Sigmoid colon (tissue), 7 donors: ENCODE data around the gene CENPQ. TPM values are rescaled to one million over a fixed set of nuclear protein-coding genes. Genes with fewer than 3 reads are reported as not detected.
A peak's percentile ranks its signal among the peaks of the same experiment; 100 is the strongest.

ENCODE experiments used
- DNase-seq: peaks from one replicate; pipeline ENCODE4 v3.0.0-alpha.2; 2019
- H3K27ac ChIP-seq, 4 donors: fragments of 200-600 bp; sonication (generic); one replicate each; pipeline ENCODE4 v1.5.1; 2016 to 2019; ENCODE audit warnings: mild to moderate bottlenecking in 1 of 4
- H3K27me3 ChIP-seq, 3 donors: fragments of 200-600 bp; sonication (generic); one replicate each; pipeline ENCODE4 v1.5.1; 2019; ENCODE audit warnings: mild to moderate bottlenecking in 1 of 3
- H3K36me3 ChIP-seq, 4 donors: fragments of 200-600 bp; sonication (generic); one replicate each; pipeline ENCODE4 v1.5.1; 2016 to 2019
- H3K4me1 ChIP-seq, 4 donors: fragments of 200-600 bp; sonication (generic); one replicate each; pipeline ENCODE4 v1.5.1; 2017 to 2019
- H3K4me3 ChIP-seq, 4 donors: fragments of 200-600 bp; sonication (generic); one replicate each; pipeline ENCODE4 v1.5.1; 2017 to 2019; ENCODE audit warnings: mild to moderate bottlenecking in 2 of 4, moderate library complexity in 1 of 4
- H3K9me3 ChIP-seq, 4 donors: fragments of 200-600 bp in 3 of 4; sonication (generic) in 3 of 4; one replicate each; pipeline versions ENCODE4 v1.5.1 to v1.6.1; 2013 to 2019
- EP300 ChIP-seq, 4 donors: sonication (generic); formaldehyde crosslinking; IDR thresholded peaks; one replicate each; pipeline ENCODE4 v1.6.1; 2017; ENCODE audit warnings: antibody characterized with exemption in 4 of 4
- POLR2A ChIP-seq, 2 donors: fragments of 450-650 bp; IDR thresholded peaks; one replicate each; pipeline ENCODE4 v1.6.1; 2016; ENCODE audit warnings: antibody characterized with exemption in 2 of 2, mild to moderate bottlenecking in 2 of 2, moderate library complexity in 2 of 2
- POLR2AphosphoS5 ChIP-seq, 4 donors: sonication (generic); formaldehyde crosslinking; IDR thresholded peaks; one replicate each; pipeline ENCODE4 v1.6.1; 2017; ENCODE audit warnings: antibody characterized with exemption in 4 of 4
- WGBS, 2 donors: extraction: QIAGEN DNeasy Blood & Tissue Kit; methylation state at CpG; one replicate each; pipeline ENCODE4 v1.1.7; 2013; 5-methylcytosine and 5-hydroxymethylcytosine counted together
- intact Hi-C: fragments of 100-400 bp; cut with DNase I; formaldehyde crosslinking; loops from one replicate; pipeline ENCODE4 v1.15.1; 2023
- polyA plus RNA-seq, 3 donors: library from polyadenylated mRNA; stranded (reverse); fragments of 200-250 nt; gene quantifications; one replicate each; pipeline ENCODE4 v1.2.3, GENCODE V29; 2013
- total RNA-seq, 4 donors: library from RNA; depleted of rRNA; stranded (reverse); fragments of >200 nt; gene quantifications; one replicate each; pipeline ENCODE4 v1.1.0, GENCODE V29; 2016
- TF ChIP-seq, protein P1 (sequence below), 4 experiments: fragments of 450-650 bp in 3 of 4; fragments of 200-600 bp in 1 of 4; IDR thresholded peaks; one replicate each; pipeline ENCODE4 v1.5.1; 2016 to 2019; ENCODE audit warnings: antibody characterized with exemption in 4 of 4, mild to moderate bottlenecking in 3 of 4, moderate library complexity in 2 of 4
- donor health status: healthy with polysubstance abuse.
- donor health status: Bipolar disorder and iron deficiency.
- donor health status: healthy.

CENPQ gene
- total and polyA plus RNA-seq, 7 donors = 2.8 to 5.1 (median 4.3) TPM

DNA sequence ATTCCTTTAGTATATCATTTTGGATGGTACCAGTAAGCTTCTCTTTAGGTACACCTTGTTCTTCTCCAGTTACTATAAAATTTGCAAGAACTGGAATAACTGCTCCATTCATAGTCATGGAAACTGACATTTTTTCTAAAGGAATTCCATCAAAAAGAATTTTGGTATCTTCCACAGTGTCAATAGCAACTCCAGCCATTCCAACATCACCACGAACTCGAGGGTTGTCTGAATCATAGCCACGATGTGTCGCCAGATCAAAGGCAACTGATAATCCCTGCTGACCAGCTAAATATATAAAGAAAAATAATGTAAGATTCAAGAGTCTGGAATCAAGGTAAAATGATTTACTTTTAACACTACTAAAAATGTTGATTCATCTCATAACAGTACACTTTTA lies 5.4 kb upstream of the CENPQ start:
- Histone ChIP-seq H3K36me3 (peaks cover 0 to 64% (median 7%) of the 10 kb centered on the region in 4 donors), H3K9me3 (no peaks in the 10 kb centered on the region), H3K27ac (no peak overlapping the region), H3K4me3 (no peak overlapping the region), H3K4me1 (peaks cover 0 to 44% (median 15%) of the 10 kb centered on the region in 4 donors), H3K27me3 (no peaks in the 10 kb centered on the region)
- DNase-seq = no peak
- no peak for TF ChIP-seq POLR2A (IDR thresholded peaks at IDR 0.05)
- no peak for TF ChIP-seq EP300 (IDR thresholded peaks at IDR 0.05)
- TF ChIP-seq POLR2AphosphoS5 (IDR thresholded peaks at IDR 0.05) = no peak
- TF ChIP-seq, protein P1, sequence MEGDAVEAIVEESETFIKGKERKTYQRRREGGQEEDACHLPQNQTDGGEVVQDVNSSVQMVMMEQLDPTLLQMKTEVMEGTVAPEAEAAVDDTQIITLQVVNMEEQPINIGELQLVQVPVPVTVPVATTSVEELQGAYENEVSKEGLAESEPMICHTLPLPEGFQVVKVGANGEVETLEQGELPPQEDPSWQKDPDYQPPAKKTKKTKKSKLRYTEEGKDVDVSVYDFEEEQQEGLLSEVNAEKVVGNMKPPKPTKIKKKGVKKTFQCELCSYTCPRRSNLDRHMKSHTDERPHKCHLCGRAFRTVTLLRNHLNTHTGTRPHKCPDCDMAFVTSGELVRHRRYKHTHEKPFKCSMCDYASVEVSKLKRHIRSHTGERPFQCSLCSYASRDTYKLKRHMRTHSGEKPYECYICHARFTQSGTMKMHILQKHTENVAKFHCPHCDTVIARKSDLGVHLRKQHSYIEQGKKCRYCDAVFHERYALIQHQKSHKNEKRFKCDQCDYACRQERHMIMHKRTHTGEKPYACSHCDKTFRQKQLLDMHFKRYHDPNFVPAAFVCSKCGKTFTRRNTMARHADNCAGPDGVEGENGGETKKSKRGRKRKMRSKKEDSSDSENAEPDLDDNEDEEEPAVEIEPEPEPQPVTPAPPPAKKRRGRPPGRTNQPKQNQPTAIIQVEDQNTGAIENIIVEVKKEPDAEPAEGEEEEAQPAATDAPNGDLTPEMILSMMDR (IDR thresholded peaks at IDR 0.05) = no peak
- 90 to 93% methylated on average over 4 of the region's 4 CpGs for WGBS, 2 donors
- intact Hi-C loops = no loop called here

DNA sequence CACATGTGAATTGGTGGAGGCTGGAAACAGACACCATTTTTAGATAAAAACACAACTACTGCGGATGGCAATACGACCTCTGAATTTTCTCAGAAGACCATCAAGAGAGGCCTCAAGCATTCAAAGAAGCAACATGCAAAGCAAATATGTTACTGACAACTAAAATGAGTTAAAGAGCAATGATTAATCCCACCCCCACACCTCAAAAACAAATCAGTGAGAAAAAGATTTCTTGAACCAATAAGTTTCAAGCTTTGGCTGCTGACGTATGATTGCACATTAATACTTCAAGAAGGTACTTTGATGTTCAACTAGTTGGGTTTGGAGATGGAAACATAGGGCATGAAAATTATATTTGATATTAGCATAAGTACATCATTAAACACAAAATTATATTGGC lies 1.1 kb upstream of the CENPQ start:
- H3K27ac ChIP-seq = peak overlapping the region; percentile 83 to 89 (median 87)
- H3K4me1 ChIP-seq = peaks cover 0 to 51% (median 22%) of the 10 kb centered on the region in 4 donors
- intact Hi-C loops = no loop called here
- DNase-seq = no peak
- 38 to 50% methylated on average over 3 of the region's 3 CpGs for WGBS, 2 donors
- no peaks in the 10 kb centered on the region for H3K9me3 ChIP-seq
- no peaks in the 10 kb centered on the region for H3K27me3 ChIP-seq
- H3K4me3 ChIP-seq = peak overlapping the region; percentile 65 to 74 (median 71)
- H3K36me3 ChIP-seq = peaks cover 0 to 22% (median 2%) of the 10 kb centered on the region in 4 donors
- TF ChIP-seq POLR2A (IDR thresholded peaks at IDR 0.05) (no peak), EP300 (IDR thresholded peaks at IDR 0.05) (no peak), POLR2AphosphoS5 (IDR thresholded peaks at IDR 0.05) (no peak)
- TF ChIP-seq, protein P1 (IDR thresholded peaks at IDR 0.05) = no peak

DNA sequence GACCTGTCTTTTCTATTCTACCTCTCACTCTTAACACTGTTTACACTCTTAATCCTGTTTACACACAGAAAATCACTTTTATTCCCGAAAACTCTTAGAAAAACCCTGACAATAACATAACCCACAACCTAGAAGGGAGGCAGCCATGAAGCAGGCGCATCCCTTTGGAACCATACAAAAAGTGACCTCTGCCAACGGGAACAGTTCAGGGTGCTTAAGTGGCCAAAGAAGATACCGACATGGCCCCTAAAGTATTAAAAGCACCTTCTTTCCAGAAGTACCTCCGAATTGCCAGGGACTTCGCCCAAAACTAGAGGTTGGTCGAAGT lies 607 bp upstream of the CENPQ start:
- peaks cover 0 to 51% (median 22%) of the 10 kb centered on the region in 4 donors for H3K4me1 ChIP-seq
- no peak for TF ChIP-seq POLR2AphosphoS5 (IDR thresholded peaks at IDR 0.05)
- no peak for TF ChIP-seq POLR2A (IDR thresholded peaks at IDR 0.05)
- no peak for TF ChIP-seq EP300 (IDR thresholded peaks at IDR 0.05)
- TF ChIP-seq, protein P1 (IDR thresholded peaks at IDR 0.05) = no peak
- DNase-seq = no peak
- H3K9me3 ChIP-seq = no peaks in the 10 kb centered on the region
- intact Hi-C loops = no loop called here
- peaks cover 0 to 17% (median 0%) of the 10 kb centered on the region in 4 donors for H3K36me3 ChIP-seq
- WGBS, 2 donors = 1 to 2% methylated on average over 7 of the region's 7 CpGs
- no peaks in the 10 kb centered on the region for H3K27me3 ChIP-seq
- peak overlapping the region; percentile 83 to 89 (median 87) for H3K27ac ChIP-seq
- H3K4me3 ChIP-seq = peak overlapping the region; percentile 65 to 74 (median 71)

DNA sequence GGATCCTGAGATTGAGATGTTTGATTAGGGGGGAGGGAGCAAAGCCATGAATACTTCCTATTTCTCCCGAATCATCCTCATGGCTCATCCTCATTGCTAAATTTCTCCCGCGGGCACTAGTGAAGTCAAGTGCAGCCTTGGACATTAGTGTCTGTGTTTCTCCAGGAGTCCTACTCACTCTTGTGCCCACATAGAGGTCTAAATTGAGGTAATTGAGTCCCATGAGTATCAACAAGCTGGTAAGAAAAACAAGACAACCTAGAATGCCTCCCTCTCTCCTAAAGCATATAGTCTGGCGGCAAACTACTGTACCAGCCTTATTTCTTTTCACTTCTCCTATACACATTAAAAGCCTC lies 420 bp downstream of the CENPQ start:
- Histone ChIP-seq H3K4me3 (peak overlapping the region; percentile 65 to 74 (median 71)), H3K4me1 (peaks cover 0 to 50% (median 22%) of the 10 kb centered on the region in 4 donors), H3K9me3 (no peaks in the 10 kb centered on the region), H3K27ac (peak overlapping the region; percentile 83 to 89 (median 87)), H3K36me3 (peaks cover 0 to 7% (median 0%) of the 10 kb centered on the region in 4 donors), H3K27me3 (no peaks in the 10 kb centered on the region)
- TF ChIP-seq POLR2A (IDR thresholded peaks at IDR 0.05) (no peak), EP300 (IDR thresholded peaks at IDR 0.05) (no peak)
- intact Hi-C loops = no loop called here
- WGBS, 2 donors = 0 to 1% methylated on average over 4 of the region's 4 CpGs
- DNase-seq = no peak

DNA sequence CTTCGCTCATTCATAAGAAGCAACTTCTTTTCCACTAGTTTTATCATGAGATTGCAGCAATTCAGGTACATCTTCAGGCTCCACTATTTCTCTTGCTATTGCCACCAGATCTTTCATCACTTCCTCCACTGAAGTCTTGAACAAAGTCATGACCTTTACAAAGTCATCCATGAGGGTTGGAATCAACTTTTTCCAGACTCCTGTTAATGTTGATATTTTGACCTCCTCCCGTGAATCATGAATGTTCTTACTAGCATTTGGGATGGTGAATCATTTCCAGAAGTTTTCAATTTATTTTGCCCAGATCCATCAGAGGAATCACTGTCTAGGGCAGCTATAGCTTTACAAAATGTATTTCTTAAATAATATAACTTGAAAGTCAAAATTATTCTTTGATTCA lies 1.5 kb downstream of the CENPQ start:
- Histone ChIP-seq H3K4me1 (peaks cover 0 to 39% (median 22%) of the 10 kb centered on the region in 4 donors), H3K4me3 (no peak overlapping the region), H3K36me3 (no peaks in the 10 kb centered on the region), H3K27me3 (no peaks in the 10 kb centered on the region), H3K9me3 (no peaks in the 10 kb centered on the region), H3K27ac (no peak overlapping the region)
- intact Hi-C loops = no loop called here
- WGBS, 2 donors = 97 to 98% methylated on average over 2 of the region's 2 CpGs
- no peak for TF ChIP-seq EP300 (IDR thresholded peaks at IDR 0.05)
- TF ChIP-seq POLR2A (IDR thresholded peaks at IDR 0.05) = no peak
- TF ChIP-seq, protein P1 (IDR thresholded peaks at IDR 0.05) = no peak
- TF ChIP-seq POLR2AphosphoS5 (IDR thresholded peaks at IDR 0.05) = no peak
- no peak for DNase-seq
